GM12872 (cell line): Measurements from ENCODE around the gene AFAP1L2.

ENCODE experiments used
- TF ChIP-seq, protein P1 (sequence below): IDR thresholded peaks from 3 replicates; pipeline ENCODE4 v1.5.1; 2011; ENCODE audit warnings: low read depth, mild to moderate bottlenecking, low read length, moderate library complexity; ENCODE audit not compliant: insufficient read depth

The AFAP1L2 gene

GRCh38 chr10:114337510-114338462 is 66.5 kb downstream of the AFAP1L2 start:
- TF ChIP-seq, protein P1, sequence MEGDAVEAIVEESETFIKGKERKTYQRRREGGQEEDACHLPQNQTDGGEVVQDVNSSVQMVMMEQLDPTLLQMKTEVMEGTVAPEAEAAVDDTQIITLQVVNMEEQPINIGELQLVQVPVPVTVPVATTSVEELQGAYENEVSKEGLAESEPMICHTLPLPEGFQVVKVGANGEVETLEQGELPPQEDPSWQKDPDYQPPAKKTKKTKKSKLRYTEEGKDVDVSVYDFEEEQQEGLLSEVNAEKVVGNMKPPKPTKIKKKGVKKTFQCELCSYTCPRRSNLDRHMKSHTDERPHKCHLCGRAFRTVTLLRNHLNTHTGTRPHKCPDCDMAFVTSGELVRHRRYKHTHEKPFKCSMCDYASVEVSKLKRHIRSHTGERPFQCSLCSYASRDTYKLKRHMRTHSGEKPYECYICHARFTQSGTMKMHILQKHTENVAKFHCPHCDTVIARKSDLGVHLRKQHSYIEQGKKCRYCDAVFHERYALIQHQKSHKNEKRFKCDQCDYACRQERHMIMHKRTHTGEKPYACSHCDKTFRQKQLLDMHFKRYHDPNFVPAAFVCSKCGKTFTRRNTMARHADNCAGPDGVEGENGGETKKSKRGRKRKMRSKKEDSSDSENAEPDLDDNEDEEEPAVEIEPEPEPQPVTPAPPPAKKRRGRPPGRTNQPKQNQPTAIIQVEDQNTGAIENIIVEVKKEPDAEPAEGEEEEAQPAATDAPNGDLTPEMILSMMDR = no peak

- TF ChIP-seq, protein P1 = no peak
These were observed 67.3 kb downstream of the AFAP1L2 start for GRCh38 chr10:114336823-114337509.

- TF ChIP-seq, protein P1 = no peak
These were observed 68.7 kb downstream of the AFAP1L2 start for GRCh38 chr10:114335614-114336013.

GRCh38 chr10:114334301-114334700 is 70.0 kb downstream of the AFAP1L2 start:
- TF ChIP-seq, protein P1 = no peak

DNA sequence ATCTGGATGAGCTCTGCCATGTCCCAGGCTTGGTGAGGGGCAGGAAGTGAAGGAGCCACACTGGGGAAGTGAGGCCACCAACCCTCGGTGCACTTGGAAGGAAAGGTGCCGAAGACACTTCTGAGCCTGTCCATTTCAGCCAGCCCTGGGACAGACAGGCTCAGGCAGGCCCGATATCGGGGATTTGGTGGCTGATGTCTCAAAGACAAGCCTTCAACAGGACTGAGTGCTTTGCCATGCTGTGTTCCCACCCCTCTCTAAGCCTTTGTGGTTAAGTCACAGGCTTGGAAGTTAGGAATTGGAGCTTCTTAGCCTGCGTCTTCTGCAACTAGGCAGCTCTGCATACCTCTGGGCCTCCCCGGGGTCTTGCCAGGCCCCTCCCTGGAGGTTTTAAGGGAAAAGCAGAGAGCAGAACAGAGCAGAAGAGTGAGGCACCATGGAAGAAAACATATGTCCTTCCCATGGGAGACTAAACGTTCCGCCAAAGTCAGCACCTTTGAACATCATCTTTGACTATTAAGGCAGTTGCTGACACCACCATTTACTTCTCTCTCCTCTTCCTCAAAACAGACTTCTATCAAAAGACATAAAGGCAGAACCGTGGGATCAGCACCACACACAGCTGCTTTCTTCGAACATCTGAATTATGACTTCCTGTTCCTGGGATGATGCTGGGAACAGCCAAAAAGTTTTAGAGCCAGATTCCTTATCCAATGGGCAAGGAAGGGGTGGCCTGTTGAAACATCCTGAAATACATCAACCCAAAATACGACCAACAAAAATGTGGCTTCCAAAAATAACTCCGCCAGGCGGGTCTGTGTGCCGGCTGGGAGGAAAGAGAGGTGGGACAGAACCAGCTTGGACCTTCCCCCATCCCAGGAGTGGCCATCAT is 71.8 kb downstream of the AFAP1L2 start:
- TF ChIP-seq, protein P1 = no peak

GRCh38 chr10:114329634-114330365 is 74.5 kb downstream of the AFAP1L2 start:
- TF ChIP-seq, protein P1 = no peak
